Dermis blood vessel endothelial cell (primary cell): ENCODE measurements around the gene DUSP21. TPM values are rescaled to one million over a fixed set of nuclear protein-coding genes. Genes with fewer than 3 reads are reported as not detected.
"Not testable (repeated sequence)": the region's sequence is repeated elsewhere in the genome, so short reads cannot be mapped to it uniquely, and the experiment has no call there.

ENCODE experiments used
- DNase-seq: peaks from one replicate; pipeline ENCODE4 v3.0.0; 2010
- total RNA-seq: library from RNA; depleted of rRNA; stranded (reverse); fragments of >200 nt; gene quantifications from 2 replicates; pipeline ENCODE4 v1.2.3, GENCODE V29; 2014

The DUSP21 gene
- total RNA-seq, 1 donor from 2014 or later = not detected

DNA sequence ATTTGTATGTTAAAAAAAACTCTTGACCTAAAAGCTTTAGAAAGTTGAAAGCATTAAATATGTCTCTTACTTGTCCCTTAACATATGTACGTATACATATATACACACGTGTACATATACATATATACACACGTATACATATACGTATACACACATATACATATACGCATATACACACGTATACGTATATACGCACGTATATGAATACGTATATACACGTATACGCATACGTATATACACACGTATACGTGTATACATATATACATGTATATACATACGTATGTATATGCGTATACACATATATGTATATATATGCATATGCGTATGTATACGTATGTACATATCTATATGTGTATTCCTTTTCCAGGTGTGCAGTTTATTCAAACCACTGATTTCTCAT, 32.9 kb downstream of the DUSP21 start:
- DNase-seq = no peak

- DNase-seq = no peak
Observed at GRCh38 chrX:44878780-44879179, 35.0 kb downstream of the DUSP21 start.

DNA sequence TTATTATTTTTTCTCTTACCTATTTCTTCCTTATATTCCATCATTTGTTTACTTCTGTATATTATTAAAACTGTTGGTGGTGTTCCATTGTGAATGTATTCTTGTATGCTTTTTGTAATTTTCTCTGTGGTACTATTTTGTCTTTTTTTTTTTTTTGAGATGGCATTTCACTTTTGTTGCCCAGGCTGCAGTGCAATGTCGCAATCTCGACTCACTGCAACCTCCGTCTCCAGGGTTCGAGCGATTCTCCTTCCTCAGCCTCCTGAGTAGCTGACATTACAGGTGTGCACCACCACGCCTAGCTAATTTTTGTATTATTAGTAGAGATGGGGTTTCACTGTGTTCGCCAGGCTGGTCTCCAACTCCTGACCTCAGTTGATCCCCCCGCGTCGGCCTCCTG, 37.7 kb downstream of the DUSP21 start:
- no peak for DNase-seq

DNA sequence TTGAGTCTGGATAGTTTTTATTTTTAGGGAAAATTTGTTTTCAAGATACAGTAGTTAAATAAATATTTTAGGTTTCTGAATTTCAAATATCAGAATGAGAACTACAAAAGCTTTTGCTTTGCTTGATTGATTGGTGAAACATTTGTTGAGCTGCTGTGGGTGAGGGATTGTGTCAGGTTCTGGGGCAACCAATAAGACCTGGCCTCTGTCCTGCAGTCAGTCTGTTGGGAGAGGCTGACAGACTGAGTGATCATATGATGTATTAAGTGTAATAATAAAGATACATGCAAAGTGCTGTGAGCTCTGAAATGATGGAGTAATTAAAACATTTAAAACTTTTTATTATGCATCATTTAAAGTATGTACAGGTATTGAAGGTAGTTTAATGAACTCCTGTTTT, 38.8 kb downstream of the DUSP21 start:
- DNase-seq = no peak

DNA sequence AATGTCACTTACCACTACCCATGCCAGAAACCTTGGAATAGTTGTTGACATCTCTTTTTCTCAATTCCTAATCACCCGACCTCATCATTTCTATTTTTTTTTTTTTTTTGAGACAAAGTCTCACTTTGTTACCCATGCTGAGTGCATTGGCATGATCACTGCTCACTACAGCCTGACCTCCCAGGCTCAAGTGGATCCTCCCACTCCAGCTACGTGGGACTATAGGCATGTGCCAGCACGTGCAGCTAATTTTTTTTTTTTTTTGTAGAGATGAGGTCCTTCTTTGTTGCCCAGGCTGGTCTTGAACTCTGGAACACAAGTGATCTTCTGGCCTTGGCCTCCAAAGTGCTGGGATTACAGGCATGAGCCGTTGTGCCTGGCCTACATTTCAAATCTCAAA, 41.1 kb downstream of the DUSP21 start:
- no peak for DNase-seq

DNA sequence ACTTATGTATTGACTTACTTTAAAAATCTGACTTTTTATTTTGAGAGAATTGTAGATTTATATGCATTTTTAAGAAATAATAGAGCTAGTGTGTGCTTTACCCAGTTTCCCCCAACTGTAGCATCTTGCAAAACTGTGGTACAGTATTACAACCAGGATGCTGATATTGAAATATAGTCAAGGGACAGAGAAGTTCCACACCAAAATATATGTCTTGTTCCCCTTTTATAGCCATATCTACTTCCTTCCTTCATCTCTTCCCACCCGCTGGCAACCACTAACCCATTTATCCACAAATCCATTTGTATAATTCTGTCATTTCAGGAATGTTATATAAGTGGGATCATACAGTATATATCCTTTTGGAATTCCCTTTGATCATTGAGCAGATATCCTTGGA, 46.0 kb downstream of the DUSP21 start:
- DNase-seq = no peak

GRCh38 chrX:44890247-44890646, 46.4 kb downstream of the DUSP21 start:
- peak; percentile 52 for DNase-seq

- not testable (repeated sequence) for DNase-seq
Observed at GRCh38 chrX:44890687-44891086, 46.9 kb downstream of the DUSP21 start.

GRCh38 chrX:44891642-44892041, 47.8 kb downstream of the DUSP21 start:
- DNase-seq = no peak

Other genes starting within 250 kb of the DUSP21 start
- 23.0 and 32.5 TPM in 2 replicates for gene KDM6A, start 29.2 kb downstream of the DUSP21 start, total RNA-seq